ENCODE data around the gene ARHGDIA. TPM values are rescaled to one million over a fixed set of nuclear protein-coding genes. Genes with fewer than 3 reads are reported as not detected.

ARHGDIA gene
- total and polyA plus RNA-seq, 2 of the 8 experiments (the other 6 are each of a cell fraction or from before 2014, with no cell fraction given) = 62.4 to 217 TPM

- ChIA-PET POLR2A (ENCODE audit: partially characterized antibody) (interaction anchor here (0.7 to 2.0 kb wide), 7 partner anchors 9 to 115 kb away, joined by 3 to 11 read pairs (median 3); partner anchors contain the start of gene ANAPC11), CTCF (ENCODE audit: partially characterized antibody) (interaction anchor here (0.6 to 0.8 kb wide), 2 partner anchors 36 to 164 kb away, joined by 3 read pairs; no protein-coding TSS in a partner anchor)
- Histone ChIP-seq H3K4me2 (ENCODE audit: insufficient read depth in 1 of 2, low read depth in 2 of 2, low read length in 2 of 2) (no peak overlapping the region), H3K4ac (replicated peaks; ENCODE audit: insufficient read length, low read depth, low read length) (no peak overlapping the region), H3K9me3 (ENCODE audit: insufficient read depth in 2 of 2, low read depth in 1 of 2, low read length in 1 of 2) (no peaks in the 10 kb centered on the region), H3K79me1 (ENCODE audit: low read depth, low read length) (peaks cover 2% of the 10 kb centered on the region; the same call in 1 of the 2 replicates), H3K27me3 (replicated peaks in 1 of 4; ENCODE audit: control insufficient read depth in 3 of 4, extremely low read depth in 1 of 4, insufficient read depth in 3 of 4, low read length in 3 of 4) (peaks cover 0 to 27% (median 16%) of the 10 kb centered on the region in 4 experiments; a peak in 5 of 7 replicates), H3K18ac (ENCODE audit: extremely low read depth, low read length) (no peak overlapping the region), H3K4me1 (replicated peaks in 1 of 4; ENCODE audit: control insufficient read depth in 3 of 4, insufficient read depth in 4 of 4, low read length in 3 of 4) (peaks cover 0 to 14% (median 8%) of the 10 kb centered on the region in 4 experiments; a peak in 4 of 7 replicates), H2BK5ac (ENCODE audit: low read depth, low read length) (no peak overlapping the region), H3K36me3 (ENCODE audit: control insufficient read depth in 2 of 4, insufficient read depth in 4 of 4, low read length in 3 of 4) (no peaks in the 10 kb centered on the region; a peak in 3 of 8 replicates), H2BK12ac (ENCODE audit: low read depth, low read length) (no peak overlapping the region), H2BK20ac (ENCODE audit: low read length) (no peak overlapping the region), H3K79me2 (ENCODE audit: control insufficient read depth in 1 of 2, insufficient read depth in 2 of 2, low read length in 2 of 2) (no peaks in the 10 kb centered on the region), H4K8ac (ENCODE audit: extremely low read depth, insufficient read depth, low read length) (no peak overlapping the region; the same call in 1 of the 2 replicates), H3K27ac (ENCODE audit: low read depth, low read length) (no peak overlapping the region), H3K4me3 (ENCODE audit: extremely low read depth in 1 of 4, insufficient read depth in 2 of 4, low read depth in 3 of 4, low read length in 4 of 4) (no peak overlapping the region), H3K9ac (replicated peaks in 1 of 4; ENCODE audit: extremely low read depth in 1 of 4, low read depth in 3 of 4, low read length in 3 of 4) (no peak overlapping the region), H3K23me2 (ENCODE audit: low read depth, low read length) (peaks cover 9% of the 10 kb centered on the region; the same call in 1 of the 2 replicates), H3K56ac (replicated peaks; ENCODE audit: insufficient read length, low read depth, low read length) (no peak overlapping the region), H4K20me1 (replicated peaks in 1 of 2; ENCODE audit: control insufficient read depth in 1 of 2, insufficient read depth in 2 of 2, low read length in 2 of 2) (peaks cover 5 to 19% of the 10 kb centered on the region in 2 experiments), H2AK5ac (ENCODE audit: low read depth, low read length) (no peak overlapping the region), H2AFZ (ENCODE audit: low read length) (no peak overlapping the region), H2BK15ac (ENCODE audit: low read length) (no peak overlapping the region), H2BK120ac (replicated peaks; ENCODE audit: low read depth, low read length) (no peak overlapping the region), H3K23ac (ENCODE audit: insufficient read length) (no peak overlapping the region), H4K91ac (replicated peaks; ENCODE audit: insufficient read length, low read length) (no peak overlapping the region), H4K5ac (ENCODE audit: insufficient read length, low read depth, low read length) (no peak overlapping the region), H3K14ac (ENCODE audit: insufficient read length) (no peak overlapping the region)
- no peak for DNase-seq (ENCODE audit: low read depth in 1 of 2, low spot score in 2 of 2)
- FAIRE-seq = no peak
- 87% methylated on average over 14 of the region's 16 CpGs; no CpG with 5 or more reads in 1 of the 2 experiments for WGBS, 2 experiments (ENCODE audit: extremely low coverage in 1 of 2, insufficient coverage in 1 of 2, insufficient read length in 1 of 2, insufficient replicate concordance in 2 of 2, low coverage in 1 of 2, low lambda C conversion rate in 2 of 2, missing lambda C conversion rate in 1 of 2)
- TF ChIP-seq CREB1 (IDR thresholded peaks at IDR 0.05) = no peak
- no peak for TF ChIP-seq NRF1 (IDR thresholded peaks at IDR 0.05; ENCODE audit: low read depth, low read length)
- no peak for TF ChIP-seq ATF3 (IDR thresholded peaks at IDR 0.05; ENCODE audit: insufficient read depth, low read depth, low read length)
- no peak for TF ChIP-seq USF2 (IDR thresholded peaks at IDR 0.05; ENCODE audit: low read length)
Observed at GRCh38 chr17:81905424-81905875, 34.3 kb upstream of the ARHGDIA start.
